Stimulated activated CD8-positive, alpha-beta memory T cell treated with anti-CD3 and anti-CD28 coated beads, Interleukin-12 subunit alpha, Interleukin-12 subunit beta, amount 100 ng/mL, for 1 hour (primary cell): ENCODE data around the gene ALK.

Experiments
- DNase-seq: peaks from one replicate; pipeline ENCODE4 v3.0.0-alpha.2; 2020; ENCODE audit warnings: low read depth

The ALK gene

GRCh38 chr2:29222381-29223179 is 698.8 kb downstream of the ALK start:
- no peak for DNase-seq

GRCh38 chr2:29220506-29221270 is 700.7 kb downstream of the ALK start:
- no peak for DNase-seq

- DNase-seq, result no peak
Measured at GRCh38 chr2:29219374-29219773, 702.0 kb downstream of the ALK start.

GRCh38 chr2:29218550-29219125 is 702.7 kb downstream of the ALK start:
- no peak for DNase-seq

GRCh38 chr2:29218071-29218470 is 703.3 kb downstream of the ALK start:
- no peak for DNase-seq

GRCh38 chr2:29216609-29216909 is 704.8 kb downstream of the ALK start:
- DNase-seq, result no peak

- DNase-seq, result no peak
Measured at GRCh38 chr2:29215739-29216608, 705.4 kb downstream of the ALK start.

GRCh38 chr2:29215073-29215472 is 706.3 kb downstream of the ALK start:
- no peak for DNase-seq

- no peak for DNase-seq
Measured at GRCh38 chr2:29213888-29214291, 707.5 kb downstream of the ALK start.

GRCh38 chr2:29212009-29212408 is 709.4 kb downstream of the ALK start:
- no peak for DNase-seq

- DNase-seq, result no peak
Measured at GRCh38 chr2:29209551-29209950, 711.8 kb downstream of the ALK start.

GRCh38 chr2:29207352-29208148 is 713.8 kb downstream of the ALK start:
- no peak for DNase-seq

GRCh38 chr2:29206941-29207340 is 714.4 kb downstream of the ALK start:
- no peak for DNase-seq

GRCh38 chr2:29202819-29203495 is 718.4 kb downstream of the ALK start:
- no peak for DNase-seq

GRCh38 chr2:29201979-29202378 is 719.4 kb downstream of the ALK start:
- DNase-seq, result no peak

GRCh38 chr2:29196792-29197788 is 724.3 kb downstream of the ALK start:
- DNase-seq, result peak; percentile 63

GRCh38 chr2:29195796-29196195 is 725.6 kb downstream of the ALK start:
- no peak for DNase-seq

- no peak for DNase-seq
Measured at GRCh38 chr2:29193681-29194080, 727.7 kb downstream of the ALK start.

GRCh38 chr2:29193111-29193510 is 728.3 kb downstream of the ALK start:
- DNase-seq, result no peak

GRCh38 chr2:29192526-29192925 is 728.9 kb downstream of the ALK start:
- DNase-seq, result no peak
